ENCODE measurements around the gene CDK2AP2.

The CDK2AP2 gene

GRCh38 chr11:67505605-67506396, 2.2 kb downstream of the CDK2AP2 start:
- DNase-seq (ENCODE audit: low read depth), result peak; percentile 47

GRCh38 chr11:67504950-67505581, 2.9 kb downstream of the CDK2AP2 start, which contains the start of gene PITPNM1:
PITPNM1 (minus strand) TSS chr11:67505363; CDS start chr11:67504180, 1,183 bp downstream.
- H3K4me3 ChIP-seq (ENCODE audit: low read depth, low read length), result peak within 1 kb of the TSS; percentile 60
- DNase-seq (ENCODE audit: low read depth), result no peak

More at GRCh38 chr11:67505605-67506396, 2.2 kb downstream of the CDK2AP2 start:
- peak overlapping the region; percentile 60 for H3K4me3 ChIP-seq (ENCODE audit: low read depth, low read length)

DNA sequence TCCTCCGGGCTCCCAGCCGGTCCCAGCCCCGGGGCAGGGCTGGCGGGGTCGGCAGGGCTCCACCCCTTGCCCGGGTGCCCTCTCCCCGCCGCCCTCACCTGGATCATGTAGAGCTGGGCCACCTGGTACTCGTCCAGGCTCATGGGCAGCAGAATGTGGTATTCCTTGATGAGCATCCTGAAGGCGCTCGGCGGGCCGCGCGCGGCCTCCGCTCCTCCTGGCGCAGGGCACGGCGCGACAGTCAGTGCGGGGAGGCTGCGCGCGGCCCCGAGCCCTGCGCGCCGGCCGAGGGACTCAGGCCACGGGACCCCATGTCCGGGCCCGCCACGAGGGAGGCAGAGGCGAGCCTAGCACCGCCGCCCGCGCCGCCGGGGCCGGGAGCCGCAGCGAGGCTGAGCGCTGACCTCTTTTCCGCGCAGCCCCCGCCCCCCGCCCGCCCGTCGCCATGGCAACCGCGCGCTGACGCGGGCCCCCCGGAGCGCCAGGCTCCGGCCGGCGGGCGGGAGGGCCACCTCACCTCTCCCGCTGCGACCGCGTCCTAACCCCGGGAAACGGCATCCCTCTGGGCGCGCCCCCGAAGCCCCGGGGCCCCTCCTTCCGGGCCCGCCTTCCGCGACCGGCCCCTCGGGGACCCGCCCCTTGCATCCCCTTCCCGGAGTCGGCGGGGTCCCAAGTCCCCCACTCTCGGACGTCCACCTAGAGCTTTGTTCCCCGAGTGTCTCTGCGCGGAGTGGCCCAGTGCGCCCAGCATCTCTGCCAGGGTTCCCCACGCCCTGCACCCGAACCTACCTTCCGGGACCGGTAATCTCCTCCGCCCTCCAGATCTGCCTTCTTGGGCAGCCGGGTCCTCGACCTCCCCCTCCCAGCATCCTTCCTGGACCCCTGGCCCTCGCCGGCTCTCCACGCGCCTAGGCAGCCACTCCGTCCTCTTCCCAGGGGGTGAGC, 3.7 kb downstream of the CDK2AP2 start:
- H3K4me3 ChIP-seq (ENCODE audit: low read depth, low read length), result peak overlapping the region; percentile 60
- DNase-seq (ENCODE audit: low read depth), result no peak

- peak overlapping the region; percentile 60 for H3K4me3 ChIP-seq (ENCODE audit: low read depth, low read length)
- DNase-seq (ENCODE audit: low read depth), result no peak
Measured at GRCh38 chr11:67503119-67504004, 4.6 kb downstream of the CDK2AP2 start.

DNA sequence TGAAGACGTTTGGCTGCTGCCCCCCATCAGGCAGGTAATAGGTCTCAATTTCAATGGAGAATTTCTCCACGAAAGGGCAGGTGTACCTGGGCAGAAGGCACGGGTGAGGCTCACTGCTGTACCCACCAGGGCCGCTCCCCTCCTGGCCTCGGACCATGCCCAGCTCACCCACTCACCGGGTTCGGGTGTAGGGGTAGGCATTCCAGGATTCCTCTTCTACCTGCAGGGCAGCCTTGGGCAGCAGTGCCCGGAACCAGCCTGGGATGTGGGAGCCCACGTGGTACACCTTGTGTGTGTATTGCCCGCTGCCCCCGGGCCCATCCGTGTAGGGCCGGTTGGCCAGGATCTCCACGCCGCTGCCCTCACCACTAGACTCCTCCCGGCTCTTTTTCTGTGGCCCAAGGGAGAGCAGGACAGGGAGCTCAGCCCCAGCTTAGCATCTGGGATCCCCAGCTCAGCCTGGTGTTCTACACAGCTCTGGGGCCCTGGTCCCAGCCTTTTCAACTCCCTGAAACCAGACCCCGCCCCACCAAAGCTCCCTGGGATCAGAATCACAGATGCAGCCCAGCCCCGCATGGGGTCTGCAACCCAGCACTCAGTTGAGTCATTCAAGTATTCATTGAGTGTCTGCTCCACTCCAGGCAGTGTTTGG, 5.5 kb downstream of the CDK2AP2 start:
- DNase-seq (ENCODE audit: low read depth), result no peak
- H3K4me3 ChIP-seq (ENCODE audit: low read depth, low read length), result no peak overlapping the region

- DNase-seq (ENCODE audit: low read depth), result no peak
- H3K4me3 ChIP-seq (ENCODE audit: low read depth, low read length), result no peak overlapping the region
Measured at GRCh38 chr11:67501854-67502253, 6.1 kb downstream of the CDK2AP2 start.

GRCh38 chr11:67500831-67501715, 6.9 kb downstream of the CDK2AP2 start:
- no peak overlapping the region for H3K4me3 ChIP-seq (ENCODE audit: low read depth, low read length)
- DNase-seq (ENCODE audit: low read depth), result no peak

DNA sequence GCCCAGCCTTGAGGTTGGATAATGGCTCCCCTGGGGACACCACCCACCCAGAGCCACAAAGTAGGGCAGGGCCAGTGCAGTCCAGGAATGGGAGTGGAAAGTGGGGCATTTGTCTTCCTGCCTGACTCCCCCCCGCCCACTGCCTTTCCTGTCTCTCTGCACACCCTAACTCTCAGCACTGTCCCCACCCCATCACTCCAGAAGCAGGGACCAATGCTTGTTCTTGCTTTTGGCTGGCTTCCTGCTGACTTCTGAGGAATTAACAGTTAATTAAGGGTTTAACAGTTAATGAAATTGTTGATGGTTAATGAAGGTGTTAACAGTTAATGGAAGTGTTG, 7.5 kb downstream of the CDK2AP2 start:
- no peak overlapping the region for H3K4me3 ChIP-seq (ENCODE audit: low read depth, low read length)

DNA sequence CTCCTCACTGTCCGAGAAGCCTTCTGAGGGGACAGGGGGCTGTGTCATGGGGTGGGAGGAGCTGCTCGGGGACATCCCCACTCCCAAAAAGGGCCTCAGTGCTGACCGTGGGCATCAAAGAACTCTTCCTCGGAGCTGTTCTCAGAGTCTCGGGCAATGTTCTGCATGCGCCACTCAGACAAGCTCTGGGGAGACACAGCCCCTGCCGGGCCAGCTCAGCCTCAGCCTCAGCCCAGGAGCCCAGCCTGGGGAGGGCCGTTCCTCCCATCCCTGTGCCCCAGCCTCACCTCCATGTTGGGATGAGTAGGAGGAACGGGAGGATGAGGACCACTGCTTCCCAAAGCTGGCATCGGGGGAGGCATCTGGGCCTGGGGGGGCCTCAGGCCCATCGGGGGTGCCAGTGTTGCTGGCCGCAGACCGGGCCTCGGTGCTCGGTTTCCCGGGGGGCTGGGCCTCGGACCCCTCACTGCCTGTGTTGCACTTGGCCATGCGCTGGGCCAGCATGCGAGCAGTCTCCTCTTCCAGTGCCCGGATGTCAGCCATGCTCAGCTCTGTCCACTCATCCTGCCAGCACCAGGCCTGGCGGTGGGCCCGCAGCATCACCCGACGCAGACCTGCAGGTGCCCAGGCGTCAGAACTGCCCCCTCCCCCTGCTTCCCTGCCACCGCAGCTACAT, 8.0 kb downstream of the CDK2AP2 start:
- H3K4me3 ChIP-seq (ENCODE audit: low read depth, low read length), result no peak overlapping the region
- DNase-seq (ENCODE audit: low read depth), result no peak

More for the DNA sequence above, 7.5 kb downstream of the CDK2AP2 start:
- DNase-seq (ENCODE audit: low read depth), result no peak

GRCh38 chr11:67498544-67498972, 9.4 kb downstream of the CDK2AP2 start:
- no peak for DNase-seq (ENCODE audit: low read depth)
- no peak overlapping the region for H3K4me3 ChIP-seq (ENCODE audit: low read depth, low read length)

DNA sequence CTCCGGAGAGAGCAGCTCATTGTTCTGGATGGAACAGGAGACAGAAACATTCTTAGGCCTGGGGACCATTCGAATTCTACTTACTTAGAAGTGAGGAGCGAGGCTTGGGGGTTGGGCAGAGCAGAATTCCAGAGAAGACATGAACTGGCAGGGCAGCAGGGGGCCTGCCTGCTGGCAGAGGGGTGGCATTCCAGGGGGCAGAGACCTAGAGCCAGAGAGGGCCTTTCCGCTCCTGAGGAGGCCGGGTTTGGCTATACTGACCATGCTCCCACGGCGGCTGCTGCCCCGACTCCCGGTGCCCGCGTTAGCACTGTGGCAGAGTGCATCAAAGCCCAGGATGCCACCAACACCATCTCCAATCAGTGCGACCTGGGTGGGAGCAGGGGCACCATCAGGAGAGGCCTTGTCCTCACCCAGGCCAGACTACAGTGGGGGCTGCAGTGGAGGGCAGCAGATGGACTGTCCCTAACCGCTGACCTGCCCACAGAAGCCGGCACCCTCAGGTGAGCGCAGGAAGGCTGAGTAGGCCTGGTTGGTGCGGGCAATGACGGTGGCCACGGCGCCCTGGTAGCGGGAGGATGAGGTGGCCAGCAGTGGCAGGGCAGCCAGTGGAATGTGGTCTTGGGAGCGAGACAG, 10.2 kb downstream of the CDK2AP2 start:
- DNase-seq (ENCODE audit: low read depth), result no peak

DNA sequence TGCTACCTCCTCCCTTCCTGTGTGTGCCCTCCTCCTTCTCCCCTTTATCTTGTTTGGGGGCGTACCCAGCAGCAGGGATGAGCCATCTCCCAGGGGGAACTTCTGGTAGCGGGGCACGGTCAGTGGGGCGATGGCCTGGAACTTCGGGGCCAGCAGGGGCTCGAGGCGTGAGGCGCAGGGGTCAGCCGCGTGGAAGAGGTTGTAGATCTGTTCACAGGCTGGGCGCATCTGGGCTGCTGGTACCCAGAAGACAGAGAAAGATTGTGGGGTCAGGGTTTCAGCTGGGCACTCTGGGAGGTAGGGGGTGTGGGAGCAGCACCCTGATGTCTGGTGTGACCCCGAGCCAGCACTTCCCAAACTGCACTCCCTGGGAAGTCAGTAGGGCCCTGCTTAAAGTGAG, 11.8 kb downstream of the CDK2AP2 start:
- no peak for DNase-seq (ENCODE audit: low read depth)
- no peak overlapping the region for H3K4me3 ChIP-seq (ENCODE audit: low read depth, low read length)

More for the DNA sequence above, 10.2 kb downstream of the CDK2AP2 start:
- no peak overlapping the region for H3K4me3 ChIP-seq (ENCODE audit: low read depth, low read length)

DNA sequence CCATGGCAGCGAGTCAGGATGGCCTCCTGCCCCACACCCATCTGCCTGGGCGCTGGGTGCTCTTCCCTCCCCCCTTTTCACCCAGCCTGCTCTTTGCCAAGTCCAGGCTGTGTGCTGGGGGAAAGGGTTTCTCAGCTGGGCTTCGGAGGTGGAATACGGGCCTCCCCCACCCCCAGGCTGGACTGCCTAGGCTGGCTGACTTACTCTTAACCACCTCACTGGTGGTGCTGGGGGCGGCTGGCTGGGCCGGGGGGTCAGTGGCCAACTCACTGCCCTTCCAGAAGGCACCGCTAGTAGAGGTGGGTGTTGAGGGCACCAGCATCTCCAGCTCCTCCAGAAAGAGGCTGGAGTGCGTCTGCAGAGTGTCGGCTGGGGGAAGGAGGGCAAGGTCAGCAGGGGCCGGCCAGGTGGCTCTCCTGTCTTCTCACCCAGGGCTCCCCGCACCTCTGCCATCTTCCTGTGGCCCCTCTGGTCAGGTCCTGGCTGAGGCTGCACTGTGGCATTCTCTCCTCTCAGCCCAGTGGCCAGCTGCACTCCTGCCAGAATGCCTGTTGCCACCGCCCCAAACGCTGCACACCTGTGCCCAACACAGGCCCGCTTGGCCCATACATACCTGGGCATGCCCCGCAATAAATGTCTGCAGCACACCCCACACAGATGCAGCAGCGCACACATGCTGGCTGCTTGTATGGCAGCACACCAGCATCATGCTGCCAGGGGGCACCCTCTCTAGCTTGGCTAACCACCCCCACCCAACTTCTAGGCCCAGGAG, 12.5 kb downstream of the CDK2AP2 start:
- DNase-seq (ENCODE audit: low read depth), result no peak
- H3K4me3 ChIP-seq (ENCODE audit: low read depth, low read length), result no peak overlapping the region

GRCh38 chr11:67494371-67495233, 13.4 kb downstream of the CDK2AP2 start:
- DNase-seq (ENCODE audit: low read depth), result no peak
- H3K4me3 ChIP-seq (ENCODE audit: low read depth, low read length), result no peak overlapping the region
